Sigmoid colon (tissue), 4 donors: ENCODE measurements around the gene CAPZA1.

ENCODE experiments used
- POLR2AphosphoS5 ChIP-seq, 4 donors: sonication (generic); formaldehyde crosslinking; IDR thresholded peaks; one replicate each; pipeline ENCODE4 v1.6.1; 2017; ENCODE audit warnings: antibody characterized with exemption in 4 of 4
- TF ChIP-seq, protein P1 (sequence below), 4 experiments: fragments of 450-650 bp in 3 of 4; fragments of 200-600 bp in 1 of 4; IDR thresholded peaks; one replicate each; pipeline ENCODE4 v1.5.1; 2016 to 2019; ENCODE audit warnings: antibody characterized with exemption in 4 of 4, mild to moderate bottlenecking in 3 of 4, moderate library complexity in 2 of 4

DNA sequence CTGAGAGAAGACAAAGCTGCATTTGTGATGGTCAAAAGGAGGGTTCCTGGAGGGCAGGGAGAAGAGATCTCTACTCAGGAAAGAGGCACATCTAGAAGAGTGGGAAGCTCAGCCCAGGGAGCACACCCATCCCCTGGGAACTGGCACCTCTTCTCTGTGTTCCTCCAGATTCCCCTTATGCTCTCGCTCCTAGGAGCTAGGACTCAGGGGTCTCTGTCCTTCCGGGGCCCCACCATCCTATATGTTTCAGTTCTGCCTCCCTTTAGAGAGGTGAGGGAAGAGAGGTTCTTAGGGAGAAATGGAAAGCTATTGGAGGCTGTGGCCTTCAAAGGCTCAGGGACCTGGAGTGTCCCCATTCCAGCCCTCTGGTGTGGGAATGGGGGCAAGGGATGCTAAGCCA is 100.1 kb downstream of the CAPZA1 start:
- TF ChIP-seq, protein P1, sequence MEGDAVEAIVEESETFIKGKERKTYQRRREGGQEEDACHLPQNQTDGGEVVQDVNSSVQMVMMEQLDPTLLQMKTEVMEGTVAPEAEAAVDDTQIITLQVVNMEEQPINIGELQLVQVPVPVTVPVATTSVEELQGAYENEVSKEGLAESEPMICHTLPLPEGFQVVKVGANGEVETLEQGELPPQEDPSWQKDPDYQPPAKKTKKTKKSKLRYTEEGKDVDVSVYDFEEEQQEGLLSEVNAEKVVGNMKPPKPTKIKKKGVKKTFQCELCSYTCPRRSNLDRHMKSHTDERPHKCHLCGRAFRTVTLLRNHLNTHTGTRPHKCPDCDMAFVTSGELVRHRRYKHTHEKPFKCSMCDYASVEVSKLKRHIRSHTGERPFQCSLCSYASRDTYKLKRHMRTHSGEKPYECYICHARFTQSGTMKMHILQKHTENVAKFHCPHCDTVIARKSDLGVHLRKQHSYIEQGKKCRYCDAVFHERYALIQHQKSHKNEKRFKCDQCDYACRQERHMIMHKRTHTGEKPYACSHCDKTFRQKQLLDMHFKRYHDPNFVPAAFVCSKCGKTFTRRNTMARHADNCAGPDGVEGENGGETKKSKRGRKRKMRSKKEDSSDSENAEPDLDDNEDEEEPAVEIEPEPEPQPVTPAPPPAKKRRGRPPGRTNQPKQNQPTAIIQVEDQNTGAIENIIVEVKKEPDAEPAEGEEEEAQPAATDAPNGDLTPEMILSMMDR (IDR thresholded peaks at IDR 0.05), result no peak
- TF ChIP-seq POLR2AphosphoS5 (IDR thresholded peaks at IDR 0.05), result no peak
